A549 (cell line): Measurements from ENCODE around the gene GPR137C. TPM values are rescaled to one million over a fixed set of nuclear protein-coding genes. Genes with fewer than 3 reads are reported as not detected.

Source experiments
- ATAC-seq, 2 experiments: fragments of 200-7000 bp in 1 of 2; fragments of >200 bp in 1 of 2; cut with Nextera tagmentation in 1 of 2; cut with Tn5 transposase in 1 of 2; 3 replicates each; pipeline versions ENCODE4 v1.8.0 to v1.9.1; 2018 to 2020; ENCODE audit warnings: mild to moderate bottlenecking in 1 of 2, moderate library complexity in 1 of 2
- CTCF ChIA-PET: fragments of 300-600 bp; sonication (Branson Sonifier 250); formaldehyde crosslinking; extraction: SDS; loops from one replicate; lab custom pipeline; 2021; ENCODE audit warnings: antibody characterized with exemption, inconsistent platforms; lab: Yijun Ruan, JAX
- POLR2A ChIA-PET: fragments of 350-600 bp; formaldehyde crosslinking; extraction: SDS; loops from one replicate; lab custom pipeline; 2021; ENCODE audit warnings: antibody characterized with exemption, inconsistent platforms; lab: Yijun Ruan, JAX
- DNase-seq, 2 experiments: peaks; one replicate each; pipeline versions ENCODE4 v3.0.0 to v3.0.0-alpha.2; 2011 to 2016; ENCODE audit warnings: low read depth in 1 of 2, low spot score in 1 of 2
- FAIRE-seq: peaks from 2 replicates; lab custom pipeline; 2011; peaks lifted over from hg19 to GRCh38; lab: Jason Lieb, UNC
- H3K27ac ChIP-seq, 2 experiments: fragments of >200 bp; sonication (Bioruptor Twin); formaldehyde crosslinking; 3 replicates each; pipeline ENCODE4 v1.5.1; 2016 to 2017
- H3K4me1 ChIP-seq: fragments of >200 bp; sonication (Bioruptor Twin); formaldehyde crosslinking; 3 replicates; pipeline ENCODE4 v1.6.1; 2016
- H3K4me2 ChIP-seq: fragments of >200 bp; sonication (Bioruptor Twin); formaldehyde crosslinking; 3 replicates; pipeline ENCODE4 v1.6.1; 2016
- H3K4me3 ChIP-seq: fragments of >200 bp; sonication (Bioruptor Twin); formaldehyde crosslinking; 3 replicates; pipeline ENCODE4 v1.5.1; 2016
- H3K9me3 ChIP-seq: fragments of >200 bp; sonication (Bioruptor Twin); formaldehyde crosslinking; 3 replicates; pipeline ENCODE4 v1.6.1; 2016
- BCL3 ChIP-seq: fragments of >200 bp; sonication (Bioruptor Twin); formaldehyde crosslinking; IDR thresholded peaks from 3 replicates; pipeline ENCODE4 v1.6.1; 2016
- BHLHE40 ChIP-seq: IDR thresholded peaks from 2 replicates; pipeline ENCODE4 v1.6.1; 2012; ENCODE audit warnings: low read depth, low read length, inconsistent platforms
- CBX8 ChIP-seq: fragments of 200-600 bp; sonication (generic); IDR thresholded peaks from 2 replicates; pipeline ENCODE4 v1.6.1; 2016
- ESRRA ChIP-seq: fragments of 150-350 bp; IDR thresholded peaks from 2 replicates; pipeline ENCODE4 v1.6.1; 2014; ENCODE audit warnings: mild to moderate bottlenecking, low read length, borderline replicate concordance
- FOSL2 ChIP-seq, 2 experiments: fragments of 450-650 bp in 1 of 2; fragments of >200 bp in 1 of 2; sonication (Bioruptor Twin) in 1 of 2; formaldehyde crosslinking; IDR thresholded peaks; 2 replicates each; pipeline versions ENCODE4 v1.5.0 to v1.6.1; 2016 to 2020; ENCODE audit warnings: mild to moderate bottlenecking in 1 of 2, moderate library complexity in 1 of 2
- HDAC2 ChIP-seq: fragments of 200-600 bp; sonication (generic); IDR thresholded peaks from 2 replicates; pipeline ENCODE4 v1.6.1; 2016
- HOXB13 ChIP-seq: fragments of 250-450 bp; sonication (Bioruptor Pico); IDR thresholded peaks from 2 replicates; pipeline ENCODE4 v1.5.0; 2020; ENCODE audit warnings: low read depth, mild to moderate bottlenecking, moderate library complexity
- JUN ChIP-seq, 2 experiments: fragments of >200 bp; sonication (Bioruptor Twin); formaldehyde crosslinking; IDR thresholded peaks; 2 replicates in 1 of 2; 3 replicates in 1 of 2; pipeline ENCODE4 v1.6.1; 2016 to 2017
- MAFK ChIP-seq: fragments of 450-650 bp; IDR thresholded peaks from 2 replicates; pipeline ENCODE4 v1.6.1; 2014; ENCODE audit not compliant: partially characterized antibody
- MAZ ChIP-seq: fragments of 150-350 bp; IDR thresholded peaks from 2 replicates; pipeline ENCODE4 v1.6.1; 2014; ENCODE audit warnings: antibody characterized with exemption, low read depth, low read length, borderline replicate concordance
- MYC ChIP-seq: IDR thresholded peaks from 2 replicates; pipeline ENCODE4 v1.6.1; 2012; ENCODE audit warnings: mild to moderate bottlenecking, inconsistent platforms, low read length, improper control_type of control experiment, borderline replicate concordance
- NPAS2 ChIP-seq: fragments of 250-450 bp; sonication (Bioruptor Pico); IDR thresholded peaks from 2 replicates; pipeline ENCODE4 v1.8.0; 2022; ENCODE audit warnings: mild to moderate bottlenecking, moderate library complexity, borderline replicate concordance
- POLR2AphosphoS2 ChIP-seq: conservative IDR thresholded peaks from 2 replicates; pipeline ENCODE4 v1.6.1; 2012; ENCODE audit warnings: low read length, improper control_type of control experiment, inconsistent platforms
- RAD21 ChIP-seq, 2 experiments: fragments of >200 bp in 1 of 2; sonication (Bioruptor Twin) in 1 of 2; formaldehyde crosslinking in 1 of 2; IDR thresholded peaks in 1 of 2; conservative IDR thresholded peaks in 1 of 2; 2 replicates in 1 of 2; 3 replicates in 1 of 2; pipeline ENCODE4 v1.6.1; 2012 to 2018; ENCODE audit warnings: inconsistent platforms in 1 of 2
- RARB ChIP-seq: fragments of 250-450 bp; sonication (Bioruptor Pico); IDR thresholded peaks from 2 replicates; pipeline ENCODE4 v1.8.0; 2021; ENCODE audit warnings: mild to moderate bottlenecking, moderate library complexity
- RCOR1 ChIP-seq: fragments of 150-350 bp; IDR thresholded peaks from 2 replicates; pipeline ENCODE4 v1.6.1; 2014; ENCODE audit warnings: antibody characterized with exemption, low read length, low read depth
- RFX5 ChIP-seq: fragments of 450-650 bp; IDR thresholded peaks from 2 replicates; pipeline ENCODE4 v1.7.1; 2014; ENCODE audit warnings: antibody characterized with exemption, mild to moderate bottlenecking, moderate library complexity
- RNF2 ChIP-seq: fragments of 200-600 bp; sonication (generic); IDR thresholded peaks from 2 replicates; pipeline ENCODE4 v1.6.1; 2016; ENCODE audit warnings: low read depth, mild to moderate bottlenecking, antibody characterized with exemption, moderate library complexity, borderline replicate concordance
- TFCP2L1 ChIP-seq: fragments of 250-450 bp; sonication (Bioruptor Pico); IDR thresholded peaks from 2 replicates; pipeline ENCODE4 v1.5.0; 2021; ENCODE audit warnings: mild to moderate bottlenecking
- WGBS: methylation state at CpG from one replicate; pipeline ENCODE4 v1.1.6; 2017; ENCODE audit errors: missing lambda C conversion rate; 5-methylcytosine and 5-hydroxymethylcytosine counted together
- polyA plus RNA-seq, 4 experiments: library from polyadenylated mRNA; depleted of rRNA in 3 of 4; stranded (reverse); fragments of >200 nt; fragmentation: RNase III in 1 of 4; extraction: RNeasy Plus Mini Kit Qiagen cat#74134 plus additional on column Dnase treatment in 1 of 4; gene quantifications; 2 replicates in 3 of 4; 3 replicates in 1 of 4; pipeline ENCODE4 v1.2.3, GENCODE V29; 2011 to 2017
- TF ChIP-seq, protein P1 (sequence below): fragments of 250-450 bp; sonication (Bioruptor Pico); IDR thresholded peaks from 2 replicates; pipeline ENCODE4 v1.5.0; 2021; ENCODE audit warnings: mild to moderate bottlenecking, moderate library complexity, borderline replicate concordance
- TF ChIP-seq, protein P2 (sequence below): fragments of 150-350 bp; IDR thresholded peaks from 2 replicates; pipeline ENCODE4 v1.6.1; 2014; ENCODE audit warnings: low read depth, mild to moderate bottlenecking, low read length
- TF ChIP-seq, protein P3 (sequence below): fragments of 200-600 bp; sonication (generic); IDR thresholded peaks from 2 replicates; pipeline ENCODE4 v1.6.1; 2016; ENCODE audit warnings: antibody characterized with exemption, mild to moderate bottlenecking, moderate library complexity
- TF ChIP-seq, protein P4 (sequence below): fragments of >200 bp; sonication (Bioruptor Twin); formaldehyde crosslinking; IDR thresholded peaks from 2 replicates; pipeline ENCODE4 v1.6.1; 2016

Gene GPR137C
- polyA plus RNA-seq, 2 of the 4 experiments (the other 2 are of a cell fraction): 0.21 to 0.27 TPM

- H3K9me3 ChIP-seq: no peaks in the 10 kb centered on the region
- H3K4me2 ChIP-seq: no peak overlapping the region
- DNase-seq: no peak
- no peak for ATAC-seq
- no peak overlapping the region for H3K27ac ChIP-seq
- 51% methylated on average over 1 of the region's 1 CpG for WGBS
- TF ChIP-seq CBX8: no peak
- TF ChIP-seq RCOR1: no peak
- TF ChIP-seq MAZ: no peak
- TF ChIP-seq POLR2AphosphoS2: no peak
- TF ChIP-seq, all 56 proteins: peak for 0
- ChIA-PET POLR2A (no interaction called here), CTCF (no interaction called here)
- Histone ChIP-seq H3K4me1 (no peaks in the 10 kb centered on the region), H3K4me3 (no peak overlapping the region)
- no peak for FAIRE-seq
Observed at GRCh38 chr14:52590318-52590717, 37.7 kb downstream of the GPR137C start.

- whole genome bisulfite sequencing: 56% methylated on average over 10 of the region's 10 CpGs
- ChIA-PET POLR2A (no interaction called here), CTCF (no interaction called here)
- Histone ChIP-seq H3K4me3 (no peak overlapping the region), H3K27ac (no peak overlapping the region), H3K4me1 (no peaks in the 10 kb centered on the region), H3K4me2 (no peak overlapping the region), H3K9me3 (0 out of 3 replicates have a peak, but pooled peaks cover 5% of the 10 kb centered on the region)
- no peak for DNase-seq
- FAIRE-seq: no peak
- ATAC-seq: no peak
- TF ChIP-seq RFX5 (no peak), RAD21 (conservative IDR thresholded peaks at IDR 0.05 in 1 of 2, IDR thresholded peaks at IDR 0.05 in 1 of 2) (no peak), RNF2 (no peak), HOXB13 (CRISPR knock-in tag) (no peak), MAFK (no peak), FOSL2 (IDR thresholded peaks at IDR 0.05) (no peak), FOSL2 (CRISPR knock-in tag; IDR thresholded peaks at IDR 0.05) (no peak), TFCP2L1 (CRISPR knock-in tag) (no peak), JUN (IDR thresholded peaks at IDR 0.05) (no peak), BHLHE40 (no peak), ESRRA (no peak), NPAS2 (CRISPR knock-in tag) (no peak), HDAC2 (no peak), MYC (no peak), RARB (CRISPR knock-in tag) (no peak), BCL3 (no peak)
- TF ChIP-seq, protein P1, sequence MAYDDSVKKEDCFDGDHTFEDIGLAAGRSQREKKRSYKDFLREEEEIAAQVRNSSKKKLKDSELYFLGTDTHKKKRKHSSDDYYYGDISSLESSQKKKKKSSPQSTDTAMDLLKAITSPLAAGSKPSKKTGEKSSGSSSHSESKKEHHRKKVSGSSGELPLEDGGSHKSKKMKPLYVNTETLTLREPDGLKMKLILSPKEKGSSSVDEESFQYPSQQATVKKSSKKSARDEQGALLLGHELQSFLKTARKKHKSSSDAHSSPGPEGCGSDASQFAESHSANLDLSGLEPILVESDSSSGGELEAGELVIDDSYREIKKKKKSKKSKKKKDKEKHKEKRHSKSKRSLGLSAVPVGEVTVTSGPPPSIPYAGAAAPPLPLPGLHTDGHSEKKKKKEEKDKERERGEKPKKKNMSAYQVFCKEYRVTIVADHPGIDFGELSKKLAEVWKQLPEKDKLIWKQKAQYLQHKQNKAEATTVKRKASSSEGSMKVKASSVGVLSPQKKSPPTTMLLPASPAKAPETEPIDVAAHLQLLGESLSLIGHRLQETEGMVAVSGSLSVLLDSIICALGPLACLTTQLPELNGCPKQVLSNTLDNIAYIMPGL (CRISPR knock-in tag): no peak
- TF ChIP-seq, protein P2, sequence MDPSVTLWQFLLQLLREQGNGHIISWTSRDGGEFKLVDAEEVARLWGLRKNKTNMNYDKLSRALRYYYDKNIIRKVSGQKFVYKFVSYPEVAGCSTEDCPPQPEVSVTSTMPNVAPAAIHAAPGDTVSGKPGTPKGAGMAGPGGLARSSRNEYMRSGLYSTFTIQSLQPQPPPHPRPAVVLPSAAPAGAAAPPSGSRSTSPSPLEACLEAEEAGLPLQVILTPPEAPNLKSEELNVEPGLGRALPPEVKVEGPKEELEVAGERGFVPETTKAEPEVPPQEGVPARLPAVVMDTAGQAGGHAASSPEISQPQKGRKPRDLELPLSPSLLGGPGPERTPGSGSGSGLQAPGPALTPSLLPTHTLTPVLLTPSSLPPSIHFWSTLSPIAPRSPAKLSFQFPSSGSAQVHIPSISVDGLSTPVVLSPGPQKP: no peak
- TF ChIP-seq, protein P3, sequence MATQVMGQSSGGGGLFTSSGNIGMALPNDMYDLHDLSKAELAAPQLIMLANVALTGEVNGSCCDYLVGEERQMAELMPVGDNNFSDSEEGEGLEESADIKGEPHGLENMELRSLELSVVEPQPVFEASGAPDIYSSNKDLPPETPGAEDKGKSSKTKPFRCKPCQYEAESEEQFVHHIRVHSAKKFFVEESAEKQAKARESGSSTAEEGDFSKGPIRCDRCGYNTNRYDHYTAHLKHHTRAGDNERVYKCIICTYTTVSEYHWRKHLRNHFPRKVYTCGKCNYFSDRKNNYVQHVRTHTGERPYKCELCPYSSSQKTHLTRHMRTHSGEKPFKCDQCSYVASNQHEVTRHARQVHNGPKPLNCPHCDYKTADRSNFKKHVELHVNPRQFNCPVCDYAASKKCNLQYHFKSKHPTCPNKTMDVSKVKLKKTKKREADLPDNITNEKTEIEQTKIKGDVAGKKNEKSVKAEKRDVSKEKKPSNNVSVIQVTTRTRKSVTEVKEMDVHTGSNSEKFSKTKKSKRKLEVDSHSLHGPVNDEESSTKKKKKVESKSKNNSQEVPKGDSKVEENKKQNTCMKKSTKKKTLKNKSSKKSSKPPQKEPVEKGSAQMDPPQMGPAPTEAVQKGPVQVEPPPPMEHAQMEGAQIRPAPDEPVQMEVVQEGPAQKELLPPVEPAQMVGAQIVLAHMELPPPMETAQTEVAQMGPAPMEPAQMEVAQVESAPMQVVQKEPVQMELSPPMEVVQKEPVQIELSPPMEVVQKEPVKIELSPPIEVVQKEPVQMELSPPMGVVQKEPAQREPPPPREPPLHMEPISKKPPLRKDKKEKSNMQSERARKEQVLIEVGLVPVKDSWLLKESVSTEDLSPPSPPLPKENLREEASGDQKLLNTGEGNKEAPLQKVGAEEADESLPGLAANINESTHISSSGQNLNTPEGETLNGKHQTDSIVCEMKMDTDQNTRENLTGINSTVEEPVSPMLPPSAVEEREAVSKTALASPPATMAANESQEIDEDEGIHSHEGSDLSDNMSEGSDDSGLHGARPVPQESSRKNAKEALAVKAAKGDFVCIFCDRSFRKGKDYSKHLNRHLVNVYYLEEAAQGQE: no peak
- TF ChIP-seq, protein P4, sequence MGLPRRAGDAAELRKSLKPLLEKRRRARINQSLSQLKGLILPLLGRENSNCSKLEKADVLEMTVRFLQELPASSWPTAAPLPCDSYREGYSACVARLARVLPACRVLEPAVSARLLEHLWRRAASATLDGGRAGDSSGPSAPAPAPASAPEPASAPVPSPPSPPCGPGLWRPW: no peak
Observed at GRCh38 chr14:52596320-52596719, 43.7 kb downstream of the GPR137C start.
